ENCODE measurements around the gene DLK1. TPM values are rescaled to one million over a fixed set of nuclear protein-coding genes. Genes with fewer than 3 reads are reported as not detected.

DLK1 gene
- total RNA-seq, 2 experiments from 2014 or later = not detected

- Mint-ChIP-seq H3K27ac (no peak overlapping the region), H3K27me3 (peaks cover 9% of the 10 kb centered on the region), H3K4me1 (no peaks in the 10 kb centered on the region), H3K36me3 (ENCODE audit: low read depth) (no peaks in the 10 kb centered on the region), H3K9me3 (ENCODE audit: low read depth) (no peaks in the 10 kb centered on the region), H3K4me3 (no peak overlapping the region)
- intact Hi-C loops (cut with DNase I, micrococcal nuclease) = no loop called here
- ATAC-seq (no peak), DNase-seq (no peak)
- CTCF ChIA-PET = no interaction called here
- POLR2A ChIA-PET = no interaction called here
Measured at GRCh38 chr14:100770046-100770445, 43.4 kb downstream of the DLK1 start.

- no peak for ATAC-seq
- no peak overlapping the region for H3K27ac Mint-ChIP-seq
- peaks cover 6% of the 10 kb centered on the region for H3K27me3 Mint-ChIP-seq
- no peaks in the 10 kb centered on the region for H3K36me3 Mint-ChIP-seq (ENCODE audit: low read depth)
- no peaks in the 10 kb centered on the region for H3K4me1 Mint-ChIP-seq
- CTCF ChIA-PET = no interaction called here
- H3K4me3 Mint-ChIP-seq = no peak overlapping the region
- H3K9me3 Mint-ChIP-seq (ENCODE audit: low read depth) = no peaks in the 10 kb centered on the region
- DNase-seq = no peak
- intact Hi-C loops (cut with DNase I, micrococcal nuclease) = no loop called here
- POLR2A ChIA-PET = no interaction called here
Measured at GRCh38 chr14:100770605-100771120, 44.0 kb downstream of the DLK1 start.

- POLR2A ChIA-PET = no interaction called here
- Mint-ChIP-seq H3K27ac (no peak overlapping the region), H3K4me1 (no peaks in the 10 kb centered on the region), H3K4me3 (no peak overlapping the region), H3K36me3 (ENCODE audit: low read depth) (no peaks in the 10 kb centered on the region), H3K9me3 (ENCODE audit: low read depth) (no peaks in the 10 kb centered on the region), H3K27me3 (peaks cover 8% of the 10 kb centered on the region)
- ATAC-seq (no peak), DNase-seq (no peak)
- CTCF ChIA-PET = no interaction called here
- intact Hi-C loops (cut with DNase I, micrococcal nuclease) = no loop called here
Measured at GRCh38 chr14:100771121-100771800, 44.6 kb downstream of the DLK1 start.

GRCh38 chr14:100772607-100773165 lies 46.0 kb downstream of the DLK1 start:
- intact Hi-C loops (cut with DNase I, micrococcal nuclease) = no loop called here
- H3K27ac Mint-ChIP-seq = no peak overlapping the region
- peaks cover 8% of the 10 kb centered on the region for H3K27me3 Mint-ChIP-seq
- CTCF ChIA-PET = no interaction called here
- H3K36me3 Mint-ChIP-seq (ENCODE audit: low read depth) = no peaks in the 10 kb centered on the region
- H3K4me3 Mint-ChIP-seq = no peak overlapping the region
- ATAC-seq (no peak), DNase-seq (no peak)
- no peaks in the 10 kb centered on the region for H3K9me3 Mint-ChIP-seq (ENCODE audit: low read depth)
- POLR2A ChIA-PET = no interaction called here
- no peaks in the 10 kb centered on the region for H3K4me1 Mint-ChIP-seq

- Mint-ChIP-seq H3K4me3 (no peak overlapping the region), H3K27me3 (peaks cover 8% of the 10 kb centered on the region), H3K27ac (no peak overlapping the region), H3K9me3 (ENCODE audit: low read depth) (no peaks in the 10 kb centered on the region), H3K4me1 (no peaks in the 10 kb centered on the region), H3K36me3 (ENCODE audit: low read depth) (no peaks in the 10 kb centered on the region)
- ATAC-seq = no peak
- ChIA-PET POLR2A (no interaction called here), CTCF (no interaction called here)
- intact Hi-C loops (cut with DNase I, micrococcal nuclease) = no loop called here
- no peak for DNase-seq
Measured at GRCh38 chr14:100773331-100774163, 46.9 kb downstream of the DLK1 start.

GRCh38 chr14:100774164-100774537 lies 47.5 kb downstream of the DLK1 start:
- POLR2A ChIA-PET = no interaction called here
- Mint-ChIP-seq H3K4me1 (no peaks in the 10 kb centered on the region), H3K27me3 (peaks cover 8% of the 10 kb centered on the region), H3K4me3 (no peak overlapping the region), H3K9me3 (ENCODE audit: low read depth) (no peaks in the 10 kb centered on the region), H3K36me3 (ENCODE audit: low read depth) (no peaks in the 10 kb centered on the region), H3K27ac (no peak overlapping the region)
- CTCF ChIA-PET = no interaction called here
- ATAC-seq (no peak), DNase-seq (no peak)
- intact Hi-C loops (cut with DNase I, micrococcal nuclease) = no loop called here

GRCh38 chr14:100775351-100775830 lies 48.7 kb downstream of the DLK1 start:
- CTCF ChIA-PET = interaction anchor here (1.4 kb wide), 1 partner anchor 263 kb away, joined by 4 read pairs; no protein-coding TSS in a partner anchor
- intact Hi-C loops (cut with DNase I, micrococcal nuclease) = no loop called here

GRCh38 chr14:100775831-100776591 lies 49.3 kb downstream of the DLK1 start:
- CTCF ChIA-PET = interaction anchor here (1.4 kb wide), 1 partner anchor 264 kb away, joined by 4 read pairs; no protein-coding TSS in a partner anchor
- intact Hi-C loops (cut with DNase I, micrococcal nuclease) = no loop called here
- Mint-ChIP-seq H3K4me1 (no peaks in the 10 kb centered on the region), H3K27me3 (peaks cover 5% of the 10 kb centered on the region), H3K27ac (no peak overlapping the region), H3K4me3 (no peak overlapping the region), H3K36me3 (ENCODE audit: low read depth) (no peaks in the 10 kb centered on the region), H3K9me3 (ENCODE audit: low read depth) (no peaks in the 10 kb centered on the region)
- ATAC-seq = no peak
- POLR2A ChIA-PET = no interaction called here
- no peak for DNase-seq

More at GRCh38 chr14:100775351-100775830, 48.7 kb downstream of the DLK1 start:
- no peak overlapping the region for H3K4me3 Mint-ChIP-seq
- peaks cover 8% of the 10 kb centered on the region for H3K27me3 Mint-ChIP-seq
- H3K36me3 Mint-ChIP-seq (ENCODE audit: low read depth) = no peaks in the 10 kb centered on the region
- DNase-seq (no peak), ATAC-seq (no peak)
- H3K27ac Mint-ChIP-seq = no peak overlapping the region
- H3K9me3 Mint-ChIP-seq (ENCODE audit: low read depth) = no peaks in the 10 kb centered on the region
- POLR2A ChIA-PET = no interaction called here
- H3K4me1 Mint-ChIP-seq = no peaks in the 10 kb centered on the region

GRCh38 chr14:100776681-100777365 lies 50.1 kb downstream of the DLK1 start:
- Mint-ChIP-seq H3K27ac (no peak overlapping the region), H3K4me3 (no peak overlapping the region), H3K9me3 (ENCODE audit: low read depth) (no peaks in the 10 kb centered on the region), H3K4me1 (no peaks in the 10 kb centered on the region), H3K36me3 (ENCODE audit: low read depth) (no peaks in the 10 kb centered on the region), H3K27me3 (peaks cover 2% of the 10 kb centered on the region)
- ATAC-seq (no peak), DNase-seq (no peak)
- ChIA-PET POLR2A (no interaction called here), CTCF (no interaction called here)
- intact Hi-C loops (cut with DNase I, micrococcal nuclease) = no loop called here

- POLR2A ChIA-PET = no interaction called here
- Mint-ChIP-seq H3K27me3 (peaks cover 2% of the 10 kb centered on the region), H3K9me3 (ENCODE audit: low read depth) (no peaks in the 10 kb centered on the region)
Measured at GRCh38 chr14:100777366-100777817, 50.7 kb downstream of the DLK1 start.

More at GRCh38 chr14:100777366-100777817, 50.7 kb downstream of the DLK1 start:
- no peaks in the 10 kb centered on the region for H3K36me3 Mint-ChIP-seq (ENCODE audit: low read depth)
- ATAC-seq (no peak), DNase-seq (no peak)
- no peak overlapping the region for H3K27ac Mint-ChIP-seq
- H3K4me3 Mint-ChIP-seq = no peak overlapping the region
- no peaks in the 10 kb centered on the region for H3K4me1 Mint-ChIP-seq
- intact Hi-C loops (cut with DNase I, micrococcal nuclease) = no loop called here
- CTCF ChIA-PET = no interaction called here
